Articular chondrocyte of knee joint (primary cell): ENCODE measurements around the gene RGPD6. TPM values are rescaled to one million over a fixed set of nuclear protein-coding genes. Genes with fewer than 3 reads are reported as not detected.

Experiments used
- small RNA-seq: library from RNA; depleted of rRNA; stranded (forward); fragments of <200 nt; gene quantifications from one replicate; pipeline ENCODE3, GENCODE V24; 2012
- total RNA-seq: library from RNA; depleted of rRNA; stranded (reverse); fragments of >200 nt; gene quantifications from 2 replicates; pipeline ENCODE4 v1.2.3, GENCODE V29; 2012

Gene RGPD6
- 47.3 and 51.1 TPM in 2 replicates for total RNA-seq

GRCh38 chr2:110576763-110577416 lies at the start of gene RGPD6:
Gene RGPD6 (minus strand): TSS chr2:110577222. CDS start chr2:110577024, 198 bp downstream.

GRCh38 chr2:110472171-110473058 lies 104.6 kb downstream of the RGPD6 start, which contains the start of gene LIMS4:
Gene LIMS4 (minus strand): TSS chr2:110472816. CDS start chr2:110472778, 38 bp downstream.

Small RNA genes within 50 kb of the gene (small RNA-seq; reads per million reads assigned to genes)
- not detected for gene AC108938.1

Other genes with a start within 250 kb of the RGPD6 start
- 0.76 TPM in 1 of 2 replicates, not detected in the other for gene LIMS4, start 104.4 kb downstream of the RGPD6 start, total RNA-seq
- 18.8 and 26.1 TPM in 2 replicates for gene BUB1, start 100.8 kb upstream of the RGPD6 start, total RNA-seq
- not detected in 2 replicates for gene ACOXL, start 155.4 kb upstream of the RGPD6 start, total RNA-seq